GM12872 (cell line): Measurements from ENCODE around the gene INTS1.

Source experiments
- TF ChIP-seq, protein P1 (sequence below): IDR thresholded peaks from 3 replicates; pipeline ENCODE4 v1.5.1; 2011; ENCODE audit warnings: low read depth, mild to moderate bottlenecking, low read length, moderate library complexity; ENCODE audit not compliant: insufficient read depth

The INTS1 gene

GRCh38 chr7:1498370-1499305 is 5.6 kb downstream of the INTS1 start:
- TF ChIP-seq, protein P1, sequence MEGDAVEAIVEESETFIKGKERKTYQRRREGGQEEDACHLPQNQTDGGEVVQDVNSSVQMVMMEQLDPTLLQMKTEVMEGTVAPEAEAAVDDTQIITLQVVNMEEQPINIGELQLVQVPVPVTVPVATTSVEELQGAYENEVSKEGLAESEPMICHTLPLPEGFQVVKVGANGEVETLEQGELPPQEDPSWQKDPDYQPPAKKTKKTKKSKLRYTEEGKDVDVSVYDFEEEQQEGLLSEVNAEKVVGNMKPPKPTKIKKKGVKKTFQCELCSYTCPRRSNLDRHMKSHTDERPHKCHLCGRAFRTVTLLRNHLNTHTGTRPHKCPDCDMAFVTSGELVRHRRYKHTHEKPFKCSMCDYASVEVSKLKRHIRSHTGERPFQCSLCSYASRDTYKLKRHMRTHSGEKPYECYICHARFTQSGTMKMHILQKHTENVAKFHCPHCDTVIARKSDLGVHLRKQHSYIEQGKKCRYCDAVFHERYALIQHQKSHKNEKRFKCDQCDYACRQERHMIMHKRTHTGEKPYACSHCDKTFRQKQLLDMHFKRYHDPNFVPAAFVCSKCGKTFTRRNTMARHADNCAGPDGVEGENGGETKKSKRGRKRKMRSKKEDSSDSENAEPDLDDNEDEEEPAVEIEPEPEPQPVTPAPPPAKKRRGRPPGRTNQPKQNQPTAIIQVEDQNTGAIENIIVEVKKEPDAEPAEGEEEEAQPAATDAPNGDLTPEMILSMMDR: no peak

DNA sequence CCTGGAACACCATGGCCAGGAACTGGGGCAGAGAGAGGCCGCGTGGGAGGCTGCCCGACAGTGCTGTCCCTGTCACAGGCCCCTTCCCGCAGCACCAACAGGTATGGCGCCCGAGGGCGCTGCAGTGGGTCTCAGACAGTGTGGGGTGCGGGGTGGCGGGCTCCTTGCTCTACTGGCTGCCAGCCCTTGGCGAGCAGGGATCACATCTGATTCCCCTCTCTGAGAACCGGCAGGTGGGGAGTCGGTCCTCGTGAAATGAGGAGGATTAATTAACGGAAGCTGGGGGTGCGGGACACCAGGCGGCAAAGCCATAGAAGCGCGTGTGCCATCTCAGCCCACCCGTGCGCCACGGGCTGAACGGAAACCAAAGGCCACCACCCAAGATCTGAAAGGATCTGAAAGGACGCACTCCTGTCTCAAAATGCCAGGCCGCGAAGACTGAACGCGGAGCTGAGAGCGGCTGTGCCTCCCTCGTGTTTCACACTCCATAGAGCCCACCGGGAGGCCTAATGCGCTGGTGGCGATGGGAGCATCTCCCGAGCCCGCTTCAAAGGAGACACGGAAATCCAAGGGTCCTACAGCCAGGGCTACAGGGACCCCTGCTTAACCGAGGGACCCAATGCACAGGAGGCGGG is 6.8 kb downstream of the INTS1 start:
- TF ChIP-seq, protein P1: no peak

GRCh38 chr7:1496531-1497292 is 7.5 kb downstream of the INTS1 start:
- TF ChIP-seq, protein P1: no peak

DNA sequence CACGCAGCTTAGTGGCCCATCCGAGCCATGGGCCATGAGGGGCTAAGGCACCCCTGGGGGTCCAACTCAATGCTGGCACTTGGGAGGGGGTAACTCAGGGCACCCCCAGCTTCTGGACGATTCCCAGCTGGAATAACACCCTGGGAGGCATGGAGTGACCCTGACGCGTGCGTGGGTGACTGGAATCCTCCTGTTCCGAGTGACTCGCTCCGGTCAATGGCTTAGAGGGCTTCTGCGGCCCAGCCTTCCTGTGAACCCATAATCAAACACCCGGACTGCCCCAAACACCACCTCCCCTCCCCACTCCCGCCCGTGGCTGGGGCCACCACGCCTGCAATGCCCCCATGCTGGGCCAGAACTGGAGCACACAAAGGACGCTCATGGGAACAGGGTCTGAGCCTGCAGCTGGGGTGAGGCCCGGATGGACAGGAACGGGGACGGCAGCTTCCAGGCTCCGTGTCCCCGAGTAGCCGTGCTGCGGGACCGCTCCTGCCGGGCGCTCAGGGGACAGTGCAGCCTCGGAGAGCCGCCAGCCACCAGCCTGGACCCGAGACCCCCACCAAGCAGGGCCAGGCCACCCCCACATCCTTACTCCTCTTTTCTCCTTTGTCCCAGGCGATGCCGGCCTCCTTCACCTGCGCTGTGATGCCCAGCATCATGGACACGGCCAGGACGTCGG is 8.5 kb downstream of the INTS1 start:
- TF ChIP-seq, protein P1: no peak

GRCh38 chr7:1494866-1495563 is 9.2 kb downstream of the INTS1 start:
- TF ChIP-seq, protein P1: no peak

GRCh38 chr7:1494447-1494846 is 9.7 kb downstream of the INTS1 start:
- TF ChIP-seq, protein P1: no peak
